ENCODE results near the gene OR4E2.

DNA sequence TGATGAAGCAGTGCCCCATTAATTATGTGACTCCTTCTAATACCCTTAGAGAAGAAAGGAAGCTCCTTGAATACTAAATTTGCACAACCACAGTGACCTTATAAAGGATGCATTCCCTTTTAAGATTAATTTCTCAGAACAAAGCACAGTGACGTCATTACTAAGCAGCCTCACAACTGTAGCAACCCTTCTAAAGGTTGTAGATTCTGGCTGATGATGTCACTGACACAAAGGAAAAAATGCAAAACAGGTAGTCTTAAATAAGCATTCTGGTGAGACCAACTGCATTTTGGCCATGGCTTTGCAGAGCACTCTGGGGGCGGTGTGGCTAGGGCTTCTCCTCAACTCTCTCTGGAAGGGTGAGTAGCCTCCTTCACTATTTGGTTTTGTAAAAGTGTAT lies 58.4 kb downstream of the OR4E2 start:
- TF ChIP-seq POLR2AphosphoS5 (IDR thresholded peaks at IDR 0.05; ENCODE audit: low read depth, low read length) (no peak), SIN3A (IDR thresholded peaks at IDR 0.05; ENCODE audit: borderline replicate concordance, insufficient read depth, low read length) (no peak), TAF1 (IDR thresholded peaks at IDR 0.05; ENCODE audit: borderline replicate concordance, insufficient read depth, low read length) (no peak), FOXP2 (optimal IDR thresholded peaks at IDR 0.05; ENCODE audit: borderline replicate concordance, extremely low read depth, extremely low read length, insufficient read depth) (no peak)
- TF ChIP-seq, protein P1, sequence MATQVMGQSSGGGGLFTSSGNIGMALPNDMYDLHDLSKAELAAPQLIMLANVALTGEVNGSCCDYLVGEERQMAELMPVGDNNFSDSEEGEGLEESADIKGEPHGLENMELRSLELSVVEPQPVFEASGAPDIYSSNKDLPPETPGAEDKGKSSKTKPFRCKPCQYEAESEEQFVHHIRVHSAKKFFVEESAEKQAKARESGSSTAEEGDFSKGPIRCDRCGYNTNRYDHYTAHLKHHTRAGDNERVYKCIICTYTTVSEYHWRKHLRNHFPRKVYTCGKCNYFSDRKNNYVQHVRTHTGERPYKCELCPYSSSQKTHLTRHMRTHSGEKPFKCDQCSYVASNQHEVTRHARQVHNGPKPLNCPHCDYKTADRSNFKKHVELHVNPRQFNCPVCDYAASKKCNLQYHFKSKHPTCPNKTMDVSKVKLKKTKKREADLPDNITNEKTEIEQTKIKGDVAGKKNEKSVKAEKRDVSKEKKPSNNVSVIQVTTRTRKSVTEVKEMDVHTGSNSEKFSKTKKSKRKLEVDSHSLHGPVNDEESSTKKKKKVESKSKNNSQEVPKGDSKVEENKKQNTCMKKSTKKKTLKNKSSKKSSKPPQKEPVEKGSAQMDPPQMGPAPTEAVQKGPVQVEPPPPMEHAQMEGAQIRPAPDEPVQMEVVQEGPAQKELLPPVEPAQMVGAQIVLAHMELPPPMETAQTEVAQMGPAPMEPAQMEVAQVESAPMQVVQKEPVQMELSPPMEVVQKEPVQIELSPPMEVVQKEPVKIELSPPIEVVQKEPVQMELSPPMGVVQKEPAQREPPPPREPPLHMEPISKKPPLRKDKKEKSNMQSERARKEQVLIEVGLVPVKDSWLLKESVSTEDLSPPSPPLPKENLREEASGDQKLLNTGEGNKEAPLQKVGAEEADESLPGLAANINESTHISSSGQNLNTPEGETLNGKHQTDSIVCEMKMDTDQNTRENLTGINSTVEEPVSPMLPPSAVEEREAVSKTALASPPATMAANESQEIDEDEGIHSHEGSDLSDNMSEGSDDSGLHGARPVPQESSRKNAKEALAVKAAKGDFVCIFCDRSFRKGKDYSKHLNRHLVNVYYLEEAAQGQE (IDR thresholded peaks at IDR 0.05; ENCODE audit: insufficient read depth in 1 of 2, low read depth in 2 of 2, low read length in 2 of 2) = no peak

Measured in PFSK-1 (cell line).